Measurements from ENCODE around the gene ROBO3. TPM values are rescaled to one million over a fixed set of nuclear protein-coding genes. Genes with fewer than 3 reads are reported as not detected.

The ROBO3 gene
- total RNA-seq, 4 donors from 2014 or later: 5.0 to 10.8 (median 8.5) TPM

DNA sequence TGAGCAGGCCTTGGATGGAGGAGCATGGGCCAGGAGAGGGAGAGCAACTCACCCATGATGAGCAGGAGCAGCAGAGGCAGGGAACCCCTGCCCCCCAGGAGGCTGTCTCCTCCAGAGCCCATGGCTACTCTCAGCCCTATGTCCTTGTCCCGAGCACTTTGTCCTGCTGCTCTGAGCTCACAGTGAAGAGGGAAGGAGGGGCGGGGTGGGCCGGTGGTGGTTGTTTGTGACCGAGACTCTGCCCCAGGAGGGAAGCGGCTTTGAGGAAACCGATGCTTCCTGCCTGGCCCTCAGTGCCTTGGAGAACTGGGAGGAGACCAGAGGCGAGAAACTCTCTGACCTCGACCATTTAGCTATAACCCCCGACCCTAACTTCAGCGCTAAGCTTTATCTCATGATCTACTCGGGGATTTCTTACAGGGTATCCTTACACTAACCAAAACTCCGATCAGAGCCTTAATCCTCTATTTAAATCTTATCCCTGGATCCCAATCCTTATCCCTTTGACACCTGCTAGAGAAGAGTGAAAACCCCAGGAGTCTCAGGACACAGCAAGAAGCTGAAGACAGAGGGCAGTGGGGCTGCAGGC lies 32.5 kb downstream of the ROBO3 start, which contains the start of gene ROBO4:
Gene ROBO4 (minus strand): TSS at position 192 of the 589 bp plus-strand sequence. CDS start 70 bp downstream, at position 122.
- Histone ChIP-seq H3K27me3 (peaks cover 0 to 18% (median 0%) of the 10 kb centered on the region in 4 donors), H3K4me1 (peaks cover 41 to 65% (median 49%) of the 10 kb centered on the region in 4 donors), H3K27ac (replicated peaks in 1 of 4) (peak within 1 kb of the TSS; percentile 66 to 76 (median 68)), H3K9me3 (no peaks in the 10 kb centered on the region), H3K36me3 (peaks cover 0 to 25% (median 0%) of the 10 kb centered on the region in 4 donors), H3K4me3 (peak within 1 kb of the TSS; percentile 40 to 50 (median 42))
- 40% methylated on average over 12 of the region's 12 CpGs for WGBS
- TF ChIP-seq POLR2AphosphoS5 (IDR thresholded peaks at IDR 0.05) (peak; percentile 13 to 18), EP300 (IDR thresholded peaks at IDR 0.05) (no peak)
- intact Hi-C loops (cut with DNase I): no loop called here
- no peak for DNase-seq (ENCODE audit: extremely low spot score)

GRCh38 chr11:124898263-124898680 lies 33.0 kb downstream of the ROBO3 start:
- no peak for DNase-seq (ENCODE audit: extremely low spot score)
- Histone ChIP-seq H3K4me1 (peaks cover 36 to 61% (median 44%) of the 10 kb centered on the region in 4 donors), H3K36me3 (peaks cover 0 to 21% (median 0%) of the 10 kb centered on the region in 4 donors), H3K4me3 (peak overlapping the region in 1 of 4 donors; percentile 42), H3K27me3 (peaks cover 0 to 21% (median 0%) of the 10 kb centered on the region in 4 donors), H3K27ac (replicated peaks in 1 of 4) (peak overlapping the region; percentile 66 to 76 (median 68)), H3K9me3 (no peaks in the 10 kb centered on the region)
- intact Hi-C loops (cut with DNase I): no loop called here
- no peak for TF ChIP-seq POLR2AphosphoS5 (IDR thresholded peaks at IDR 0.05)
- no peak for TF ChIP-seq EP300 (IDR thresholded peaks at IDR 0.05)
- TF ChIP-seq, protein P1, sequence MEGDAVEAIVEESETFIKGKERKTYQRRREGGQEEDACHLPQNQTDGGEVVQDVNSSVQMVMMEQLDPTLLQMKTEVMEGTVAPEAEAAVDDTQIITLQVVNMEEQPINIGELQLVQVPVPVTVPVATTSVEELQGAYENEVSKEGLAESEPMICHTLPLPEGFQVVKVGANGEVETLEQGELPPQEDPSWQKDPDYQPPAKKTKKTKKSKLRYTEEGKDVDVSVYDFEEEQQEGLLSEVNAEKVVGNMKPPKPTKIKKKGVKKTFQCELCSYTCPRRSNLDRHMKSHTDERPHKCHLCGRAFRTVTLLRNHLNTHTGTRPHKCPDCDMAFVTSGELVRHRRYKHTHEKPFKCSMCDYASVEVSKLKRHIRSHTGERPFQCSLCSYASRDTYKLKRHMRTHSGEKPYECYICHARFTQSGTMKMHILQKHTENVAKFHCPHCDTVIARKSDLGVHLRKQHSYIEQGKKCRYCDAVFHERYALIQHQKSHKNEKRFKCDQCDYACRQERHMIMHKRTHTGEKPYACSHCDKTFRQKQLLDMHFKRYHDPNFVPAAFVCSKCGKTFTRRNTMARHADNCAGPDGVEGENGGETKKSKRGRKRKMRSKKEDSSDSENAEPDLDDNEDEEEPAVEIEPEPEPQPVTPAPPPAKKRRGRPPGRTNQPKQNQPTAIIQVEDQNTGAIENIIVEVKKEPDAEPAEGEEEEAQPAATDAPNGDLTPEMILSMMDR (IDR thresholded peaks at IDR 0.05): no peak
- TF ChIP-seq POLR2A (IDR thresholded peaks at IDR 0.05; ENCODE audit: low read depth): no peak
- WGBS: 48% methylated on average over 3 of the region's 3 CpGs

DNA sequence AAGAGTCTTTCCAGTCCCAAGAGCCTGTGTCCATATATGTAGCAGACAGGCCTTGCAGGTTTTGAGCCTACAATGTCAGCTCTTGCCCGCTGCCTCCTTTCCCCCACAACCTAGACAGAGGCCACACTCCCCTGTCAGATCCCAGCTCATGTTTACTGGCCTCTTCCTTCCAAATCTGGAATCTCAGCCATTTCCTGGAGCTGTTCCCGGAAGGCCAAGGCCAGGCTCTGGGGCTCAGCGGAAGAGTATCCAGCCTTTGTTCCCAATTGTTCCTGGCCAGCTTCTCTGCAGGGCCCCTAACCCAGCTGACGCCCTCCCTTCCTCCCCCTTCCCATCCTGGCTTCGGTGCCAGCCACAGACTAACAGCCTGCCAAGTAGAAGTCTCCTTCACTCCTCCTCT lies 33.5 kb downstream of the ROBO3 start:
- Histone ChIP-seq H3K27me3 (peaks cover 0 to 22% (median 0%) of the 10 kb centered on the region in 4 donors), H3K27ac (replicated peaks in 1 of 4) (peak overlapping the region; percentile 66 to 76 (median 68)), H3K4me1 (peaks cover 33 to 57% (median 39%) of the 10 kb centered on the region in 4 donors), H3K4me3 (no peak overlapping the region), H3K36me3 (peaks cover 0 to 17% (median 0%) of the 10 kb centered on the region in 4 donors), H3K9me3 (no peaks in the 10 kb centered on the region)
- intact Hi-C loops (cut with DNase I): no loop called here
- WGBS: 33% methylated on average over 5 of the region's 5 CpGs
- no peak for DNase-seq (ENCODE audit: extremely low spot score)
- peak; percentile 24 to 29 for TF ChIP-seq POLR2AphosphoS5 (IDR thresholded peaks at IDR 0.05)
- TF ChIP-seq, protein P1 (IDR thresholded peaks at IDR 0.05): no peak

- intact Hi-C loops (cut with DNase I): no loop called here
- Histone ChIP-seq H3K27me3 (peaks cover 0 to 22% (median 0%) of the 10 kb centered on the region in 4 donors), H3K4me1 (peaks cover 33 to 48% (median 34%) of the 10 kb centered on the region in 4 donors), H3K27ac (replicated peaks in 1 of 4) (peak overlapping the region; percentile 66 to 76 (median 68)), H3K36me3 (peaks cover 0 to 8% (median 0%) of the 10 kb centered on the region in 4 donors), H3K4me3 (no peak overlapping the region), H3K9me3 (no peaks in the 10 kb centered on the region)
- WGBS: 66% methylated on average over 6 of the region's 6 CpGs
- no peak for DNase-seq (ENCODE audit: extremely low spot score)
- TF ChIP-seq EP300 (IDR thresholded peaks at IDR 0.05): no peak
Observed at GRCh38 chr11:124899383-124900145, 34.3 kb downstream of the ROBO3 start.

DNA sequence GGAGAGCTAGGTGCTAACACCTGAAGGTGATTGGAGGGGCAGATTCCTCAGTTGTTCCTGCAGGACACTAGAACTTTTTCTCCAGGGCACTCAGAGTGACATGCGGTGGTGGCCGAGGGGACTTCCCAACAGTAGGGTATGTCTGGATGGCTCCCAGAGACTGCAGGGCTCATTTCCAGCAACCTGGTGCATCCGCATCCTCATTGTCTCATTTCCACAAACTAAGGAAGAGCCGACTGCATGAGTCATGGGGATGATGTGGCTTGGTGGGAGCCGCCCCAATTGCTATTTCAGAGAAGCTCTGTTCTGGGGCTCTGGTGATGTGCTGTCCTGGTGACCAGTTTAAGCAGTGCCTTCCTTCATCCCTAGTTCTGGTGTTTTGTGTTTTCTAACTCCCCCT lies 35.2 kb downstream of the ROBO3 start:
- Histone ChIP-seq H3K4me1 (peaks cover 28 to 40% (median 34%) of the 10 kb centered on the region in 4 donors), H3K9me3 (no peaks in the 10 kb centered on the region), H3K27me3 (peaks cover 0 to 22% (median 0%) of the 10 kb centered on the region in 4 donors), H3K36me3 (no peaks in the 10 kb centered on the region), H3K4me3 (no peak overlapping the region), H3K27ac (replicated peaks in 1 of 4) (peak overlapping the region; percentile 33 to 76 (median 68))
- intact Hi-C loops (cut with DNase I): no loop called here
- WGBS: 76% methylated on average over 5 of the region's 5 CpGs
- TF ChIP-seq EP300 (IDR thresholded peaks at IDR 0.05) (no peak), POLR2AphosphoS5 (IDR thresholded peaks at IDR 0.05) (peak; percentile 20 to 51), POLR2A (IDR thresholded peaks at IDR 0.05; ENCODE audit: low read depth) (no peak)
- TF ChIP-seq, protein P1 (IDR thresholded peaks at IDR 0.05): no peak
- no peak for DNase-seq (ENCODE audit: extremely low spot score)
